ENCODE measurements around the gene TRIM21. TPM values are rescaled to one million over a fixed set of nuclear protein-coding genes. Genes with fewer than 3 reads are reported as not detected.

Gene TRIM21
- total RNA-seq = 10 to 100 TPM; 23.6 to 40.4 (median 24.8) TPM

DNA sequence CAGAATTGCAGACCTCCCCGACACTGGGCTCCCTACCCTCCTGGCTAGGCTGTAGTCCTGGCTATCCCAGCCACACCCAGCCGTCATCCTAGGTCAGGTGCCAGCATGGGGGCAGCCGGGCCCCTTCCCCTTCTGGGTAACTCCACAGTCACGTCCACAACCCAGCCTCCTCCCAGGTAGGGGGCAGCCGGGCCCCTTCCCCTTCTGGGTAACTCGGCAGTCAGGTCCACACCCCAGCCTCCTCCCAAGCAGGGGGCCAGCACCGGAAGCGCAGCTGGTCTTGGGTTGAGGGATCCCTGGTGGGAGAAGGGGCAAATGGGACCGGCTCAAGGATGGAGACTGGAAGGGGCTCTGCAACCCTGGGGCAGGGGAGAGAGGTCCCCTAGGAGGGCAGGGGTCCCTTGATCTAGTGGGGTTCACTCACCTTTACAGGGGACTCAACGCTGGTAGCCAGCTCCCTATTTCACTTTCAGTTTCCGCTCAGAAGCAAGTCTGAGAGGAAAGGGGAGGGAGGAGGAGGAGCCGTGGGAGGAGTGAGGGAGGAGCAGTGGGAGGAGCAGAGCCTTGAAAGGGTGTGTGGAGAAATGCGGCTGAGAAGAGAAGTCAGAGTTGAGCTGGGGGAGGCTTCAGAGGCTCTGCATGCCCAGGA is at the start of gene TRIM21:
TSS of gene TRIM21 (minus strand) at position 494 of the 649 bp plus-strand sequence. CDS start 3,293 bp downstream, outside the sequence.
- Histone ChIP-seq H3K27me3 (no peaks in the 10 kb centered on the region), H3K4me1 (peaks cover 0 to 17% (median 3%) of the 10 kb centered on the region in 4 donors), H3K27ac (peak within 1 kb of the TSS; percentile 81 to 89 (median 86)), H3K4me3 (peak within 1 kb of the TSS; percentile 51 to 91 (median 74)), H3K36me3 (peaks cover 0 to 21% (median 8%) of the 10 kb centered on the region in 4 donors), H3K9me3 (no peaks in the 10 kb centered on the region)
- intact Hi-C loops (cut with DNase I; ENCODE audit: low total_unique reads) = no loop called here
- DNase-seq = peak; percentile 89
- in situ Hi-C loops (cut with MboI; ENCODE audit: low pct_ligation_motif_present in 1 of 4, low pct_unique_long_range_greater_than_20kb in 1 of 4, low sequenced_read_pairs in 3 of 4) = no loop called here
- TF ChIP-seq POLR2A (IDR thresholded peaks at IDR 0.05) = peak; percentile 43
- peak; percentile 44 to 66 (median 59) for TF ChIP-seq POLR2AphosphoS5 (IDR thresholded peaks at IDR 0.05)
- TF ChIP-seq CTCF (IDR thresholded peaks at IDR 0.05) = no peak
- 0% methylated on average over 4 to 13 of the region's 13 CpGs for WGBS, 2 donors (ENCODE audit: low coverage in 1 of 2)

DNA sequence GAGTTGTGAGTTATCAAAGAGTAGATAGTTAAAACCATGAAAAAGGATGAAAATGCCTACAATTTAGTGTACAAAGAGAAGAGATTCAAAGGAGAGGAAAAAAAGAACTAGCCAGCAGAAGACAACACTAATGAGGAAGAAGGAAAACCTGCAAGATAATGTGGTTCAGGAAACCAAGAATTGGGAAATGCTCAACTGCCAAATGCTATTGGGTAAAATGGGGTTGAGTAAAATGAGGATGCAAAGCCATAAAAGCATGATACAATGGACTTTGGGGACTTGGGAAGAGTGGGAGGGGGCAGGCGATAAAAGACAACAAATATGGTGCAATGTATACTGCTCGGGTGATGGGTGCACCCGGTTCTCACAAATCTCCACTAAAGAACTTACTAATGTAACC is 48.0 kb upstream of the TRIM21 start:
- H3K27me3 ChIP-seq = no peaks in the 10 kb centered on the region
- H3K36me3 ChIP-seq = no peaks in the 10 kb centered on the region
- no peak for DNase-seq
- H3K9me3 ChIP-seq = no peaks in the 10 kb centered on the region
- H3K4me1 ChIP-seq = no peaks in the 10 kb centered on the region
- TF ChIP-seq EP300 (IDR thresholded peaks at IDR 0.05; ENCODE audit: low read depth) (no peak), CTCF (IDR thresholded peaks at IDR 0.05) (no peak), POLR2AphosphoS5 (IDR thresholded peaks at IDR 0.05) (no peak), POLR2A (IDR thresholded peaks at IDR 0.05) (no peak)
- in situ Hi-C loops (cut with MboI; ENCODE audit: low pct_ligation_motif_present in 1 of 4, low pct_unique_long_range_greater_than_20kb in 1 of 4, low sequenced_read_pairs in 3 of 4) (no loop called here), intact Hi-C loops (cut with DNase I; ENCODE audit: low total_unique reads) (no loop called here)
- 81 to 88% methylated on average over 3 of the region's 3 CpGs for WGBS, 2 donors (ENCODE audit: low coverage in 1 of 2)
- H3K27ac ChIP-seq = no peak overlapping the region
- H3K4me3 ChIP-seq = no peak overlapping the region

DNA sequence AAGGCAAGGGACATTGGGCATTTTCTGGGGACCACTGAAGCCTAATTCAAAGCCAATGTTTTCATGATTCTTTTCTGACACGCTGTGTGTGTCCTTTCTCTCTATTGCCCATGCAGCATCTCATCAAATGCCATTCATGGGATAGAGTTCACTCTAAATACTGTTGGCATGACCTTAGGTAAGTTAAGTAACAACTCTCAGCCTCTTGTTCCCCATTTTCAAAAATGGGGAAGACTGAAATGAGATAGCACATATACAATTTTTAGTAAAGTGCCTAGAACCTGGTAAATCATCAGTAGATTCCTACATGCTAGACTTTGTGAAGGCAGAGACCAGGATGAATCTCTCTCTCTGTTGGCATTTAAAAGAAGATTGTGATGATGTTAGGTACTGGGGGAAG is 42.9 kb upstream of the TRIM21 start:
- Histone ChIP-seq H3K9me3 (no peaks in the 10 kb centered on the region), H3K4me1 (no peaks in the 10 kb centered on the region), H3K36me3 (no peaks in the 10 kb centered on the region), H3K27ac (no peak overlapping the region), H3K27me3 (no peaks in the 10 kb centered on the region), H3K4me3 (no peak overlapping the region)
- intact Hi-C loops (cut with DNase I; ENCODE audit: low total_unique reads) (no loop called here), in situ Hi-C loops (cut with MboI; ENCODE audit: low pct_ligation_motif_present in 1 of 4, low pct_unique_long_range_greater_than_20kb in 1 of 4, low sequenced_read_pairs in 3 of 4) (no loop called here)
- TF ChIP-seq CTCF (IDR thresholded peaks at IDR 0.05) = no peak
- no peak for TF ChIP-seq EP300 (IDR thresholded peaks at IDR 0.05; ENCODE audit: low read depth)
- no peak for TF ChIP-seq POLR2A (IDR thresholded peaks at IDR 0.05)
- no peak for TF ChIP-seq POLR2AphosphoS5 (IDR thresholded peaks at IDR 0.05)
- DNase-seq = no peak
- WGBS, 2 donors (ENCODE audit: low coverage in 1 of 2) = 67 to 100% methylated on average over 1 of the region's 1 CpG

- Histone ChIP-seq H3K4me1 (no peaks in the 10 kb centered on the region), H3K27me3 (no peaks in the 10 kb centered on the region), H3K27ac (no peak overlapping the region), H3K36me3 (no peaks in the 10 kb centered on the region), H3K4me3 (no peak overlapping the region), H3K9me3 (no peaks in the 10 kb centered on the region)
- DNase-seq = no peak
- 76 to 89% methylated on average over 1 to 2 of the region's 2 CpGs for WGBS, 2 donors (ENCODE audit: low coverage in 1 of 2)
- intact Hi-C loops (cut with DNase I; ENCODE audit: low total_unique reads) = no loop called here
- TF ChIP-seq EP300 (IDR thresholded peaks at IDR 0.05; ENCODE audit: low read depth) (no peak), CTCF (IDR thresholded peaks at IDR 0.05) (no peak), POLR2A (IDR thresholded peaks at IDR 0.05) (no peak), POLR2AphosphoS5 (IDR thresholded peaks at IDR 0.05) (no peak)
- in situ Hi-C loops (cut with MboI; ENCODE audit: low pct_ligation_motif_present in 1 of 4, low pct_unique_long_range_greater_than_20kb in 1 of 4, low sequenced_read_pairs in 3 of 4) = no loop called here
Observed at GRCh38 chr11:4433856-4434255, 40.4 kb upstream of the TRIM21 start.
